Measurements from ENCODE around the gene ADAP1.

ADAP1 gene

DNA sequence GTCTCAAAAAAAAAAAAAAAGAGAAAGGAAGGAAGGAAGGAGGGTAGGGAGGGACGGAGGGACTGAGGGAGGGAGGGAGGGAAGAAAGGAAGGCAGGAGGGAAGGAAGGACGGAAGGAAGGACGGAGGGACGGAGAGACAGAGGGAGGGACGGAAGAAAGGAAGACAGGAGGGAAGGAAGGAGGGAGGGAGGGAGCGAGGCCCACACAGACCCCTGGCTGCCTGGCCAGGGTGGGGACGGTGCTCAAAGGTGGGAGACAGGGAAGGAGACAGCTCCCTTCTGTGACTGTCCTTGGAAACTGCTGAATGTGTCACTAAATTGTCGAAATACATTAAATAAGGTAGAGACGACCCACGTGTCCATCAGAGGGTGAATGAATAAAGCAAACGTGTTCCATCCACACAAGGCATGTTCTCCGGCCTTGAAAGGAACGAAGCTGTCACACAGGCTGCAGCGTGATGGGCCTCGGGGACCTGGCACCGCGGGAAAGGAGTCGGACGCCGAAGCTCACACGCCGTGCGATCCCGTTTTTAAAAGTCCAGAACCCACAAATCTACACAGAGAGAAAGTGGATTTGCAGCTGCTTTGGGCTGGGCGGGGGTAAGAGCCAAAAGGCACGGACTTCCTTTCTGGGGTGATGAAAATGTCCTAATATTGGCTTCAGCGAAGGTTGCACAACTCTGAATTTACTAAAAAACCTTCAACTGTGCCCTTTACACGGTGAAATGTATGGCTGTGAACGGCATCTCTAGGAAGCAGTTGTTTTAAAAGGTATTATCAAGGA, 23.3 kb downstream of the ADAP1 start:
- TF ChIP-seq ZNF366 (tag by site-specific recombination; conservative IDR thresholded peaks at IDR 0.05) = peak; percentile 62; the same call in 1 of the 2 replicates
- TF ChIP-seq ZBTB8A (tag by site-specific recombination; IDR thresholded peaks at IDR 0.05) = no peak
- TF ChIP-seq ZNF211 (tag by site-specific recombination; IDR thresholded peaks at IDR 0.05; ENCODE audit: low read depth) = no peak
- ChIA-PET POLR2A (no interaction called here), CTCF (no interaction called here)
- Histone ChIP-seq H3K4me1 (ENCODE audit: control insufficient read depth, insufficient read depth, low read length) (no peaks in the 10 kb centered on the region), H3K4me3 (ENCODE audit: low read depth, low read length) (no peak overlapping the region), H3K9me3 (ENCODE audit: control insufficient read depth, insufficient read depth, low read depth, low read length) (no peaks in the 10 kb centered on the region), H3K36me3 (ENCODE audit: control insufficient read depth in 2 of 2, insufficient read depth in 1 of 2, low read length in 2 of 2) (no peaks in the 10 kb centered on the region; a peak in 1 of 3 replicates), H3K27ac (ENCODE audit: extremely low read depth, low read depth, low read length) (no peak overlapping the region)

DNA sequence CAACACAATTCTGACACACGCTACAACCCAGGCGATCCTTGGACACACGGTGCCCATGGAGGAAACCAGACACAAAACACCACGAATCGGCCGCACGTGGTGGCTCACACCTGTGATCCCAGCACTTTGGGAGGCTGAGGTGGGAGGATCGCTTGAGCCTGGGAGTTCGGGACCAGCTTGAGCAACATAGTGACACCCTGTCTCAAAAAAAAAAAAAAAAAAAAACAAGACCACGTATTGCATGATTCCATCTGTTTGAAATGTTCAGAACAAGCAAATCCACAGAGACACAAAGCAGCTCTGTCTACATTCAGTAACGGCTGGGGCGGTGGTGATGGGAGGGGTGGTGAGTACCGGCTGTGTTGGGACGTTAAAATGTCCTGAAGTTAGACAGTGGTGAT, 25.2 kb downstream of the ADAP1 start:
- POLR2A ChIA-PET = no interaction called here
- Histone ChIP-seq H3K9me3 (ENCODE audit: control insufficient read depth, insufficient read depth, low read depth, low read length) (no peaks in the 10 kb centered on the region), H3K27ac (ENCODE audit: extremely low read depth, low read depth, low read length) (no peak overlapping the region), H3K36me3 (ENCODE audit: control insufficient read depth in 2 of 2, insufficient read depth in 1 of 2, low read length in 2 of 2) (no peaks in the 10 kb centered on the region; a peak in 1 of 3 replicates), H3K4me3 (ENCODE audit: low read depth, low read length) (no peak overlapping the region), H3K4me1 (ENCODE audit: control insufficient read depth, insufficient read depth, low read length) (no peaks in the 10 kb centered on the region)
- no peak for TF ChIP-seq RBAK (tag by site-specific recombination; IDR thresholded peaks at IDR 0.05)
- no peak for TF ChIP-seq ZNF585B (tag by site-specific recombination; IDR thresholded peaks at IDR 0.05)
- no peak for TF ChIP-seq ZNF354C (tag by site-specific recombination; IDR thresholded peaks at IDR 0.05; ENCODE audit: borderline replicate concordance, low read depth)
- TF ChIP-seq ZNF792 (tag by site-specific recombination; IDR thresholded peaks at IDR 0.05) = no peak
- TF ChIP-seq ZBTB48 (tag by site-specific recombination; IDR thresholded peaks at IDR 0.05) = no peak
- TF ChIP-seq ZNF664 (tag by site-specific recombination; IDR thresholded peaks at IDR 0.05) = no peak
- TF ChIP-seq, protein P1, sequence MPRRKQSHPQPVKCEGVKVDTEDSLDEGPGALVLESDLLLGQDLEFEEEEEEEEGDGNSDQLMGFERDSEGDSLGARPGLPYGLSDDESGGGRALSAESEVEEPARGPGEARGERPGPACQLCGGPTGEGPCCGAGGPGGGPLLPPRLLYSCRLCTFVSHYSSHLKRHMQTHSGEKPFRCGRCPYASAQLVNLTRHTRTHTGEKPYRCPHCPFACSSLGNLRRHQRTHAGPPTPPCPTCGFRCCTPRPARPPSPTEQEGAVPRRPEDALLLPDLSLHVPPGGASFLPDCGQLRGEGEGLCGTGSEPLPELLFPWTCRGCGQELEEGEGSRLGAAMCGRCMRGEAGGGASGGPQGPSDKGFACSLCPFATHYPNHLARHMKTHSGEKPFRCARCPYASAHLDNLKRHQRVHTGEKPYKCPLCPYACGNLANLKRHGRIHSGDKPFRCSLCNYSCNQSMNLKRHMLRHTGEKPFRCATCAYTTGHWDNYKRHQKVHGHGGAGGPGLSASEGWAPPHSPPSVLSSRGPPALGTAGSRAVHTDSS (tag by site-specific recombination; IDR thresholded peaks at IDR 0.05) = no peak
- TF ChIP-seq ZNF433 (tag by site-specific recombination; IDR thresholded peaks at IDR 0.05; ENCODE audit: low read depth) = no peak
- TF ChIP-seq SALL2 (tag by site-specific recombination; IDR thresholded peaks at IDR 0.05; ENCODE audit: borderline replicate concordance) = no peak
- no peak for TF ChIP-seq ZNF146 (tag by site-specific recombination; IDR thresholded peaks at IDR 0.05)
- no peak for TF ChIP-seq ZNF561 (tag by site-specific recombination; IDR thresholded peaks at IDR 0.05; ENCODE audit: borderline replicate concordance)
- CTCF ChIA-PET = interaction anchor here (1.3 kb wide), 1 partner anchor 247 kb away, joined by 4 read pairs; no protein-coding TSS in a partner anchor

DNA sequence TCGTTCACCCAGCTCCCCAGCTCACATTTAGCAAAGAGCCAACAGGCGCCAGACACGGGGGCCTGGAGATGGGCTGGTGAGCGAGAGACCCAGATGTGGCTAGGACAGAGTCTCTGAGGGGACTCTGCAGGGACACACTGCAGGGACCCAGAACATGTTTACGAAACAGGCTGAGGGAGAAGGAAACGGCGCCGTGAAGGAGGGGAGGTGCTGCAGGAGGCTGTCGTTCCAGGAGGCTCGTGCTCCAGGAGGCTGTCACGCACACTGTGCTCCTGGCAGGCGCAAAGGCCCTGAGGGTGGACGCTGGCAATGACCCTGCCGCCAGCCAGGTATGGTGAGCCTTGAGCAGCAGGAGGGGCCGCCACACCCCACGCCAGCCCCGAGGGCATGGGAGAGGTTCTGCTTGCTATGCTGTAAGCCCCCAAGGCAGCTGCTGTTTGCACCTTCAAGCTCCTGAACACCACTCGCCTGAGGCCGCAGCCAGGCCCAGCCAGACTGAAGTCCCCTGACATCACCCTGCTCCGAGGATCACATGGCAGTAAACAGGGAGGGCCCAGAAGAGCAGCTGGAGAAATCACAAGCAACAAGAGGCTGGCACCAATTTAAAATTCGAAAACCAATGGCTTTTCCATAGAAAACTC, 27.3 kb downstream of the ADAP1 start:
- Histone ChIP-seq H3K9me3 (ENCODE audit: control insufficient read depth, insufficient read depth, low read depth, low read length) (no peaks in the 10 kb centered on the region), H3K36me3 (ENCODE audit: control insufficient read depth in 2 of 2, insufficient read depth in 1 of 2, low read length in 2 of 2) (no peaks in the 10 kb centered on the region; a peak in 1 of 3 replicates), H3K27ac (ENCODE audit: extremely low read depth, low read depth, low read length) (no peak overlapping the region), H3K4me1 (ENCODE audit: control insufficient read depth, insufficient read depth, low read length) (no peaks in the 10 kb centered on the region), H3K4me3 (ENCODE audit: low read depth, low read length) (no peak overlapping the region)
- ChIA-PET CTCF (no interaction called here), POLR2A (no interaction called here)
- TF ChIP-seq BCL11A (tag by site-specific recombination; IDR thresholded peaks at IDR 0.05; ENCODE audit: low read depth) (no peak), ZNF600 (tag by site-specific recombination; IDR thresholded peaks at IDR 0.05) (peak; percentile 42; the same call in 1 of the 2 replicates), ZNF623 (tag by site-specific recombination; IDR thresholded peaks at IDR 0.05) (peak; percentile 58), ZIC2 (tag by site-specific recombination; IDR thresholded peaks at IDR 0.05) (peak; percentile 68), ZNF23 (tag by site-specific recombination; IDR thresholded peaks at IDR 0.05; ENCODE audit: borderline replicate concordance) (no peak), ZNF544 (tag by site-specific recombination; IDR thresholded peaks at IDR 0.05) (no peak), ZNF433 (tag by site-specific recombination; IDR thresholded peaks at IDR 0.05; ENCODE audit: low read depth) (no peak)
- TF ChIP-seq, protein P2, sequence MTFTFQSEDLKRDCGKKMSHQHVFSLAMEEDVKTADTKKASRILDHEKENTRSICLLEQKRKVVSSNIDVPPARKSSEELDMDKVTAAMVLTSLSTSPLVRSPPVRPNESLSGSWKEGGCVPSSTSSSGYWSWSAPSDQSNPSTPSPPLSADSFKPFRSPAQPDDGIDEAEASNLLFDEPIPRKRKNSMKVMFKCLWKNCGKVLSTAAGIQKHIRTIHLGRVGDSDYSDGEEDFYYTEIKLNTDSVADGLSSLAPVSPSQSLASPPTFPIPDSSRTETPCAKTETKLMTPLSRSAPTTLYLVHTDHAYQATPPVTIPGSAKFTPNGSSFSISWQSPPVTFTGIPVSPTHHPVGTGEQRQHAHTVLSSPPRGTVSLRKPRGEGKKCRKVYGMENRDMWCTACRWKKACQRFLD (tag by site-specific recombination; IDR thresholded peaks at IDR 0.05) = no peak
- TF ChIP-seq, protein P3, sequence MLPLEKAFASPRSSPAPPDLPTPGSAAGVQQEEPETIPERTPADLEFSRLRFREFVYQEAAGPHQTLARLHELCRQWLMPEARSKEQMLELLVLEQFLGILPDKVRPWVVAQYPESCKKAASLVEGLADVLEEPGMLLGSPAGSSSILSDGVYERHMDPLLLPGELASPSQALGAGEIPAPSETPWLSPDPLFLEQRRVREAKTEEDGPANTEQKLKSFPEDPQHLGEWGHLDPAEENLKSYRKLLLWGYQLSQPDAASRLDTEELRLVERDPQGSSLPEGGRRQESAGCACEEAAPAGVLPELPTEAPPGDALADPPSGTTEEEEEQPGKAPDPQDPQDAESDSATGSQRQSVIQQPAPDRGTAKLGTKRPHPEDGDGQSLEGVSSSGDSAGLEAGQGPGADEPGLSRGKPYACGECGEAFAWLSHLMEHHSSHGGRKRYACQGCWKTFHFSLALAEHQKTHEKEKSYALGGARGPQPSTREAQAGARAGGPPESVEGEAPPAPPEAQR (tag by site-specific recombination; IDR thresholded peaks at IDR 0.05) = no peak
